Measurements from ENCODE around the gene PSMC6.
A peak's percentile ranks its signal among the peaks of the same experiment; 100 is the strongest.

Gene PSMC6

DNA sequence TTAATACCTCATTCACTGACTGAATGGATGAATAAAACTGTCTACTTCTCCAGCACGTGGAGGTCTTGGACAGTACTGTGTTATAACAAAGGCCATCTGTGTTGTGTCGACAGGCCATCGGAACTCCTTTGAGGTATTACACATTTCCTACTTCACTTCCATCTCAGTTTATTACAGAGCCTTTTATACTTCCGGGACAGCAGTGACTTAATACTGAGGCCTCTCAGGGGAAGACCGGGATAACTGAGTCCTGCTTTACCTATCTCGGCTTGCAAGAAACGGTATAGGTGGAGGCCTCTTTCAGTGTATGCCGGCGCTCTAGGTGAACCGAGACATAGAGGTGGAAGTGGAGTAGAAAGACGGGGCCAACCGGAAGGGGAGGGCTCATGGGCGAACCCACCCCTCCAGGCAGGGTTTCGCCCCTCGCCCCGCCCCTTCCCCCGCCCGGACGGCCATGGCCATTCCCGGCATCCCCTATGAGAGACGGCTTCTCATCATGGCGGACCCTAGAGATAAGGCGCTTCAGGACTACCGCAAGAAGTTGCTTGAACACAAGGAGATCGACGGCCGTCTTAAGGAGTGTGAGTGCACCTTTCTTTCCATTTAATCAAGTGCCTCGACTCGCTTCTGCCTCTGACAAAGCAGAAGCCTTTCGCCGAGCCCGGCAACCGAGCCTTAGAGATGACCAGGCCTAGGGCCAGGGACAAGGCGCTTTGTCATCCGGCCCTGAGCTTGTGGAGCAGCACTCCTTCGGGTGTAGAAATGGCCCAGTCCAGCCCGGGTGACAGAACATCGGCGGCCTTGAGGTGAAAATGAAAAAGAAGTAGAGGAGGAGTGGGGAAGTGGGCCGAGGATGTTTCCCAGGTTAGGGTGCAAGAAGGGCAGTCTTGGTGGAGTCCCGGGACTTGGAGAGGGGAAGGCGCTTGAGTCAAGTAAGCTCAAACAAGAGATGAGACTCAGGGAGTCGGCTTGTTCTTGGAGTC lies at the start of gene PSMC6:
Gene PSMC6, plus strand, starts transcription at position 477 of the 983 bp plus-strand sequence. Its CDS starts 20 bp downstream, at position 497.
- DNase-seq (ENCODE audit: low spot score) = peak; percentile 94

DNA sequence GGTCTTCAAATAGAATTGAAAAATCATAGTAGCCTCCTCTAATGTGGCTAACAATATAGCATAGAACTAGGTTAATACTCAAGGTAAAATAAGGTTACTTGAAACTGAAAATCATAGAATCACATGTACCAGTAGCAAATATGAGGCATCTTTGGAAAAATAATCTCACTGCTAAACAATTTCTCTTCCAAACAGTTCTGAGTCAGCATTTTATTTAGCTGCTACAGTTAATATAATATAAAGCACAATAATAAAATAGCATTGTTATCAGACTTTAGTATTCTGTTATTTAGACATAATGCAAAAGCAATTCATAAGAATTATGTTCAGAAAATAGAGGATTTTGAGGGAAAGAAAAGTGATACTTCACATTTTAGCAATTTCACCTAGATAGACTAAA lies 46.7 kb upstream of the PSMC6 start:
- DNase-seq (ENCODE audit: low spot score) = no peak

DNA sequence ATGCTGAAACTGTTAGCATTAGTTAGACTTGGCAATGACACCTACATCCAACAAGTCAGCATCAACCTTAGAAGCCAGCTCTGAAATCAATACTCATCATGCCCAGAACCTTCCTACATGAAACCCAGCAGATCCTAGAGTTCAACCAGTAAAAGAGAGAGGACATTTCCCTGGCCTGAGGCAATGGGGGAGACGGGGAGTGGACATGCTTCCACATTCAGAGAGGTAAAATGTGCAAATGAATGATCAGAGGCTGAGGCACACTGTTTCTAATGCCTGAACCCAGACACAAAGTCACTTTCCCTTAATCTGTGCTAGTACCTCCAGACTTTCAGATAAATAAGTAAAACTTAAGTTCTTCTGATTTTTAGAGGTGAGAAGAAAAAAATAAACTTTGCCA lies 46.2 kb upstream of the PSMC6 start:
- no peak for DNase-seq (ENCODE audit: low spot score)

DNA sequence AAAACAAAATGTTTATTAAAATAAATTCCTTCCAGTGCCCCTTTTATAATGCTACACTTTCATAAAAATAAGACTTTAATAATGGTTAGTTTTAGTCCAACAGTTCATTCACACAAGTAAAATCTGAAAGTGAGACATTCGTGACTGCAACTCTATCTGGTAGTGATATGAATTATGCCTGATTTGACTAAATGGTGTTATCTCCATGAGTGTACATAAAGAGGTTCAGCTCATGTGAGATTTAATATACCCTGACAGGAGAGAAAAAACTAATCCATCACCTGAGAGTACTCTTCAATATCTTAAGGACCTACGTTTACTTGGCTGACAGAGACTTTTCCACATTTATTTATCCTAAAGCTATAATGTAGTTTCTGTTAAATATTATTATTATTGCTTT lies 45.7 kb upstream of the PSMC6 start:
- no peak for DNase-seq (ENCODE audit: low spot score)

DNA sequence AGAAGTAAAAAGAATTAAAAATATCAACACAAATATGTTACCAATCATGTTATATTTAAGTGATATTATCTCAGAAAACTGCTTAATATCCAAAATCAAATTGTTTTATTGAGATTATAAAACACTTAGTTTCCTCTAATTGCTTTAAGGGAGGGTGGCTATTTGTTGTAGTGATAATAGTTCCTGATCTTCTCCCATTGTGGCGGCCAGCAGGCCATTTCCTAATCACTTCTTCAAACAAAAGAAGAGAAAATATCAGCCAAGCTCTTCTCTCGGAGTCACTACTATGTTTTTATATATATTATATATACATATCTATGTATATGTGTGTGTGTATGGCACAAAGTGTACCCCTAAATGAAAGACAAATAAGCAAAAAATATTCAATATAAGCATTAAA lies 43.1 kb upstream of the PSMC6 start:
- DNase-seq (ENCODE audit: low spot score) = no peak

DNA sequence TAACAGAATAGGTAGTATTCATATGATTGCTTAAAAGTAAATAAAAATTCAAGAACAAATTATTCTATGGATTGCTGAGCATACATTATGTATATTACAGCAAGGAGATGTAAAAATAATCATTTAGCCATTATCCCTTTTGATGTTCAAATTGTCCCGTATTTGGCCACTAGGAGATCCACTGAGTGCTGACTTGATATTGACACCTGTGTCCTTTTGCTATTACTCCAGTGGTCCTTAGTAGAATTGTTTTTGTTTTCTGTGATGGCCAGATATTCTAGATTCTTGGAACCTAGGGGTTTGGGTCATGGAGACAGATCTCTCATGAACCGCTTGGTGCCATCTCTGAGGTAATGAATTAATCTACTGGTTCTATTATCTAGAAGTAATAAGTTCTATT lies 28.4 kb upstream of the PSMC6 start:
- no peak for DNase-seq (ENCODE audit: low spot score)

DNA sequence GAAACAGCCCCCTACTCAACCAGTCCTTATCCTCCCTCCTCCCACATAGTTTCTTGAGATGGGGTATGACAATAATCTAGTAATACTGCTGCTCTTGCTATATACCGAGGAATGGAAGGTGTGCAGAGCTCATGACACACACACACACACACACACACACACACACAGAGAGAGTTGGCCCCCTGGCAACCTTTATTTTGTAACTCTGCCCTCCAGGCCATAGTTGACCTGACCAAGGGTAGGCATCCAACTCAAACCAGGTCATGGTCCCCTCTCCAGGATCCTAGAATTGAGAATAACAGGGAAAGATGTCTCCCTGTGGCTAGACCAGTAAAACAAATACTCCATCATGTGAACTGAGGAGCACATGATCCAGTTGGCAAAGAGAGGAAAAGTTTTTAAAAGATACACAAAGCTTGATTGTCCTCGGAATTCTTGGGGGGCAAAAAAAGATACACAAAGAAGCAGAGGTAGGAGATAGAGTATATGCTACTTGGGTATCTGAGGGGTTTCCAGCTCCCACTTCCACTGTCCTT lies 22.9 kb upstream of the PSMC6 start:
- DNase-seq (ENCODE audit: low spot score) = no peak

DNA sequence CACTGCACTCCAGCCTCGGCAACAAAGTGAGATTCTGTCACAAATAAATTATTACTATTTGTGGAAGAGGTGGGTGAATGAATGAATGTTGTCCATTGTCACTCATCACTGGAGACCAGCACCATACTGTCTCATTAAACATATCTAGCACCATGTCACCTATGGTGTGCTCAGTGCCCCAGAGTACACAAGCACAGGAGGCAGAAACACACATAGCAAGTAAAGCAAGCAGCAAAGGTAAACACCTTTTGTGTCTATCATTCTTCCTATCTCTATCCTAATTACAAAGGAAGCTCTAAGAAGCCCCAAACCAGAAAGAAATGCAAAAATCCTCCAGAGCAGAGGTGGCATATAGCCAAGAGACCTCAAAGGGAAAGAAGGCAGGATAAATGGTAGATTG lies 20.8 kb upstream of the PSMC6 start:
- DNase-seq (ENCODE audit: low spot score) = no peak

DNA sequence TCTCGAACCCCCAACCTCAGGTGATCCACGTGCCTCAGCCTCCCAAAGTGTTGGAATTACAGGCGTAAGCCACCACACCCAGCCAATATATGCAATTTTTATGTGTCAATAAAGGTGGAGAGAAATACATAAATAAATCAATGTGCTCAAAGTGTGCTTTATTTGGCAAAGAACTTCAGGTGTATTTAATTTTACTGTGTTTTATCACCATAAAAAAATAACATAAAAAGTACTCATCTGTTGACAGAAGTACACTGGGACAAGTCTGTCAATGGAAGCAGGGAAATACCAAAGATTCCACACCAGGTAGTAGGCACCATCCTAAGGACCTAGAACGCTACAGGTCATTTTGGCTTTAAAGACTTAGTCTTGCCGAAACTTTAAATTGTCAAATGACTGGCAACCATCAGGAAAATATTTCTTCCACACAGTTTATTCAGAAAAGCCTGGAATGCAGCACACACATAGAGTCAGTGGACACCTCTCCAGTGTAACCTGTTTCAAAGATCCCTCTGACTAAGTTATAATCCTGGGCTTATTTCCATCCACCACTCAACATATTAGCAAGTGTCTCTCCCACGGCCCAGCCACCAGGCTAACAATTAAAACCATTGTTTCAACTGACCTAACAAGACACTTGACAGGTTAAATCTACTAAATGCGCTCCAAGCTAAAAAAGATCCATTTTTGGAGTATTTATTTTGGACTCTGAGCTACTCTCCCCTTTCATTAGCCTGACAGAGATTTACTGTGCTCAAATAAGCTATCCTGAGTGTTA lies 15.8 kb upstream of the PSMC6 start:
- DNase-seq (ENCODE audit: low spot score) = no peak

DNA sequence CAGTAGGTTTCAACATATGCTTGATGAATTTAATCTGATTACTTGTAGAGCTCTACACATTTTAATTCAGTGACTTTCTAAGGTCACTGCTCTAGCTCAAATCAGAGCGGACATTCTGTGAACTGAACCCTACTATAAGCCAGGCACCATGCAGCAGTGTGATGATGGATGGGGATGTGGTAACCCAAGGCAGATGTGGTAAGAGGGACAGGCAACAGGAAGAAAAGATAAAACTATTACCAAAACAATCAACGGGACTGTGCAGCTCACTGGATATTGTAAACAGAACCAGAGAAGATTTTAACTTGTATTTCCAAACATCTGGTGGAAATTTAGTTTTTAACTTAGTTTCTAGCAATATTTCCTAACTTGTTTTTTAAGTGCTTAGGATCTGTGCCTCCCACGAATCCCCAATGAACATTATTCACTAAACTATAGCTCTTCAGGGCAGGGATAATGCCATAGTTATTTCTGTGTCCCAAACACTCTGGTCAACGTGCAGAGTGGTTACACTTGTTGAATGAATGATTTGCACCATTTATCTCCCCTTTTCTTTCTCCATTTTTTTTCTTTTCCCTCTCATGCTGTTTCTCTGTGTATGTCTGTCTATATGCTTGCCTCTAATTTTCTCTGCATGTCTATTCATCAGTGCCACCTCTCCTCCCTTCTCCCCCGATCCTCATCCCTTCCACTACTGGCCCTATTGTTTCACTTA lies 14.6 kb upstream of the PSMC6 start:
- DNase-seq (ENCODE audit: low spot score) = no peak

DNA sequence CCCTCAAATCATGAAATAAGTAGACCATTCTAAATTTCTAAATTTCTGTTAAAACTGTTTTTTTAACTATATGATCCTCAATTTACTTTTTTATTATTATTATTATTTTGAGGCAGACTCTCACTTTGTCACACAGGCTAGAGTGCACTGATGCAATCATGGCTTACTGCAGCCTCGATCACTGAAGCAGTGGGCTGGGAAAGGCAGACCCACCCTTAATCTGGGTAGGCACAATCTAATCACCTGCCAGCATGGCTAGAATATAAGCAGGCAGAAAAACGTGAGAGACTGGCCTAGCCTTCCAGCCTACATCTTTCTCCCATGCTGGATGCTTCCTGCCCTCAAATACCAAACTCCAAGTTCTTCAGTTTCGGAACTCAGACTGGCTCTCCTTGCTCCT lies 14.0 kb upstream of the PSMC6 start:
- DNase-seq (ENCODE audit: low spot score) = no peak

DNA sequence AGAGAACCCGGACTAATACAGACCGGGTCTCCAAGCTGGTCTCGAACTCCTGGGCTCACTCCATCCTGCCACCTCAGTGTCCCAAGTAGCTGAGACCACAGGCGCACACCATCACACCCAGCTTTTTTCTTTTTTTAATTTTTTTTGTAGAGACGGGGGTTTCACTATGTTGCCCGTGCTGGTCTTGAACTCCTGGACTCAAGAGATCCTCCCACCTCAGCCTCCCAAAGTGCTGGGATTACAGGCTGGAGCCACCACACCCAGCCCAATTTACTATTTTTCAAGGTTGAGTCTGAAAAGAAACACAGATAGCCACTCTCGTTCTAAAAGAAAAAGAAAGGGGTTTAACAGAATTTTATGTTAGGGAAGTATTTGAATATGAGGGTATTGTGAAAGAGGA lies 13.5 kb upstream of the PSMC6 start:
- no peak for DNase-seq (ENCODE audit: low spot score)

DNA sequence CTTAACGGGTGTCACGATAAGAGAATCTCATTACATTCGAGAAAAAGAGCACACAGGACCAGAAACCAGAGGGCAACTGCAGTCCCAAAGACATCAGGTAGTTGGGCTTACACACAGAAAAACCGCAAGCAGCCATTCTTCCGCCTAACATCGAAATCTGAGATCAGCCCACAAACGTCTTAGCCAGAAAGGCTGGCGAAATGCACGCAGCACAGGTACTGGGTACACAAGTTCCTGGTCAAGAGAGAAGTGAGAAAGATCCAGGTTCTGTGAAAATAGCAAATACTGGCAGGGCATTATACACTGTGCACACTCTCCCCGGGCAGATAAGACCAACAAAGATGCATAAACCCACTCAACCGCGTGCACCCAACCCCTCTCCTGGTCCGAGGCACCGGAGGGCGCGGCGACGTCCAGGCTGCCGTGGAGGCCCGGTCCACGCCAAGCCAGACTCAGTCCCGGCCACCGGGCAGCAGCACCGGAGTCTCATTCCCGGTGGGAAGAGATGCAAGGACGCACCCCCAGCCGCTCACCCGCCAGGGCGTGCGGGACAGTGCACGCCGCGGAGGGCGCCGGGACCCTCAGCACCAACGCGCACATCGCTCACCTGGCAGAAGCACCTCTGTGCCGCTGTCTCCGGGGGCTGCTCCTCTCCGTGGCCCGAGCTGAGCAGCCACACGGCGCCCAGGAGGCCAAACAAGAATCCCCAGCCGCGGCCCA lies 12.1 kb upstream of the PSMC6 start:
- DNase-seq (ENCODE audit: low spot score) = peak; percentile 15

DNA sequence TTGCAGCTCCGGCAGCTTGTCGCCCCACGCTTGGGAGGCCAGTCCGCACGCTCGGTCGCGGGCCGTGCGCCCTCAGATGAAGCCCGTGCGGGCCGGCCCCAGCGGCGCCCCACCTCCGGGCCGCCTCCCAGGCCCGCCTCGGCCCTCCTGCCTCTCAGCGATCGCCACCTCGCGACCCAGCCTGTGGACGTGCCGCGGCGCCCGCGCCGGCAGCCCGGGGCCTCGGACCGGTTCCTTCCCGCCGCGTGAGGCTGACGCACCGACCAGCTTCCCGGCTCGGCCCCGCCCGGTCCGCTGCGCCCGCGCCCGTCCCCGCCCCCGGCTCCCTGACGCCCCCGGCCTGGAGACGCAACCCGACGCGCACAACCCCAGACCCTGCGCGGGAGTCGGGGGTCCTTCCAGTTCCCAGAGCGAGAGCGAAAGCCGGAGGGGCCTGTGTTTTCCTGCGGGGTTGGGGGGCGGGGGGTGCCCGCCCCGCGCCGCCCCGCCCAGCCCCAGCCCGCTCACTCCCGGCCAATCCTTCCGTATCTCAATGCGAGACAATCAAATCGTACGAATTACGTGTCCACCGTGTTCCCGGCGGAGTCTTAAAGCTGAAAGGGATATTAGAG lies 11.4 kb upstream of the PSMC6 start, which contains the start of gene ERO1A:
Gene ERO1A, minus strand, starts transcription at position 78 of the 611 bp plus-strand sequence. Its CDS starts 77 bp downstream, at position 1.
- DNase-seq (ENCODE audit: low spot score) = peak; percentile 48

DNA sequence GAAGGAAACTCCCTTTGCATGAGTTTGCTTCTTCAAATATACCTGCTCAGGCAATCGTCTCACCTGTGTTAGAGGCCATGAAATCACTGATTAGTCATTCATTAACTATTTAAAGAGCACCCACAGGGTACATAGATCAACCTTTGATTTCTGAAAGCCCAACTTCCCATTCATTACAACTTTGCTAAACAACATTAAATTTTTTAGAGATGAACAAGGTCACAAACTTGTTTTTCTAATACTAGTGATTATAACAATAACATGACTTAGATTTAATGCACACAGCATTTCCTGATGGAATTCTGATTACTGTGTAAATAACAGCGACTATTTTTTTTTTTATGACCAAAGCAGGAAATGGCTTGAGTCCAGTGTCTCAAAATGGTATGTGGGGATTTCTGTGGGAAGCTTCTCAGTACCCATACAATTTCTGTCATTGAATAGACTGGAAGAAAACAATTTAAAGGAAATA lies 6.3 kb upstream of the PSMC6 start:
- DNase-seq (ENCODE audit: low spot score) = no peak

DNA sequence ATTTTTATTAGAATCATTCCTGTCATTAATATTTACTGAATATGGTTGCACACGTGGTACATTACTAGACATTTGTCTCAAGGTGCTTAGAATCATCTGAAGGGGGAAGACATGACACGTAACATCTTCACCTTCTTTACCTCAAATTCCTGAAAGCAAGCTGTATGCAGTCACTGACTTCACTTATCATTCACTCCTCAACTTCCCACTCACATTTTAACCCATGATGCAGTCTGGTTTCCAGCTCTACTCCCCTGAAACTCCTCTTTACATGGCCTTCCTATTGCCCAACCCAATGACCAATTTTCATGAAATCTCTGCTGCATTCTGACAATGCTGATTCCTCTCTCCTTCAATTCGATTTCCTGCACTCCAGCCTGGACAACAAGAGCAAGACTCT lies 5.8 kb upstream of the PSMC6 start:
- no peak for DNase-seq (ENCODE audit: low spot score)

DNA sequence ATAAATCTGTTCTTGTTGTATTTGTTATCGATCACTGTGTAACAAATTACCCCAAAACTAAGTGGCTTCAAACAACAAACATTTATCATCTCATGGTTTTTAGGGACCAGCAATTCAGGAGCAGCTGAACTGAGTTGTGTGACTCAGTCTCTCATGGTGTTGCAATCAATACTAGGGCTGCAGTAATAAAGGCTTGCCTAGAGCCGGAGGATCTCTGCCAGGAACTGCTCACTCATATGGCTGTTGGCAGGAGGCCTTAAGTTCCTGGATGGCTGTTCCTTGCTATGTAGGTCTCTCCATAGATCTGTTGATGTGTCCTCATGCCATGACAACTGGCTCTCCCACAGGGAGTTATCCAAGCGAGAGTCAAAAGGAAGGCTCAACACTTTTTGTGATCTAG lies 3.8 kb upstream of the PSMC6 start:
- no peak for DNase-seq (ENCODE audit: low spot score)

DNA sequence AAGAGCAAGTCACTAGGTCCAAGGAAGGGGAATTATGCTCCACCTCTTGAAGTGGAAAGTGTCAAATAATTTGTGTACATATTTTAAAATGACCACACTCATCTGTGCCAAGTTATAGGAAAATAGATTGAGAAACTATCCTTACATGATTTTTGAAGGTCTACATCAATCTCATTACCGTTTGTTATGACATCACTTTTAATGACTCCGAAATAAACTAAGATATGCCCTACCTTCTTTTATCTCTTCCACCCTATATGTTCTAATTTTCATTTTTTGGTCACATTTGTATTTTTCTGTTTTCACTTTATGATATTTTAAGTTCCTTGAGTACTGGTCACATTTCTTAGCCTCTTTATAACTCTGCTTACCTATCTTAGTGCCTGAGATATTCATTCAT lies 3.3 kb upstream of the PSMC6 start:
- DNase-seq (ENCODE audit: low spot score) = no peak

DNA sequence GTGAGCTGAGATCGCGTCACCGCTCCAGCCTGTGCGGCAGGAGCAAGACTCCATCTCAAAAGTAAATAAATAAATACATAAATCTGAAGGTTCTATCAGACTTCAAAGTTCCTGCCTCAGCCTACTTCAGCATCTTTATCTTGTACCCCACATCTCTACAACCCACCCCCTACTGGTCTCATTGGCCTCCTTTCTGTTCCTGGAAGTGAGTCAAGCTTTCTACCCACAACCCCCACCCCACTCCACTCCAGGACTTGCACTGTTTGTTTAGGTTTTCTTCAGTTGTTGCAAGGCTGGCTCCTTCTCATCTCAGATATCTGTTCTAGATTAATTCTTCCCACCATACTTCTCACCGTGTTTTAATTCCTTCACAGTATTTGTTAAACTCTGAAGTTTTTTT lies 714 bp upstream of the PSMC6 start:
- DNase-seq (ENCODE audit: low spot score) = peak; percentile 27

DNA sequence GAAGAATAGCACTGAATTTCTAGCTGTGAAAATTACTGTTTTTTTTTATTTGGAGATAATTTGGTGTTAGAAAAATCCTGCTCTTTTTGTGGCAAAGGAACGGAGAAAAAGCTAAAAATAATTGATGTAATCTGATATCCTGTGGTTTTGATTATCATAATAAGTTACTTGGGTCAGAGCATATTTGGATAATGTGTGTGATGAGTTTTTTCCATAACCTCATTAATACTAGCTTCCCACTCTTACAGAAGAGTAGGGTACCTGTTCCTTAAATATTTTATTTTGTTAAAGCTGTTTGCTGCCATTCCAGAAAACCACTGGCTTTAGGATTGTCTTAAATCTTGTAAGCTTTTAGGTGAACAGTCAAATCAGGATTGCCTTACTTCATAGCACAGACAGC lies 4.7 kb downstream of the PSMC6 start:
- no peak for DNase-seq (ENCODE audit: low spot score)

DNA sequence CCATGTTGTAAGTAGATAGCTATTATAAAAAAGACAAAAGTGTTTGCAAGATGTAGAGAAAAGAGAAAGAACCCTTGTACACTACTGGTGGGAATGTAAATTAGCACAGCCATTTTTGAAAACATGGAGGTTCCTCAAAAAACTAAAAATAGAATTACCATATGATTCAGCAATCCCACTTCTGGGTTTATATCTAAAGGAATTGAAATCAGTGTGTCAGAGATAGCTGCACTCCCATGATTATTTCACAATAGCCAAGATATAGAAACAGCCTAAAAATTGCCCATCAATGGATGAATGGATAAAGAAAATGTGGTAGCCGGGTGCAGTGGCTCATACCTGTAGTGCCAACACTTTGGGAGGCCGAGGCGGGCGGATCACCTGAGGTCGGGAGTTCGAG lies 9.2 kb downstream of the PSMC6 start:
- DNase-seq (ENCODE audit: low spot score) = no peak

All from hematopoietic multipotent progenitor cell treated with erythropoietin and hydrocortisone succinate and interleukin-3 and kit ligand, for 15 days (in vitro differentiated cells).